SK-N-SH (cell line): ENCODE results near the gene KIR3DL3. TPM values are rescaled to one million over a fixed set of nuclear protein-coding genes. Genes with fewer than 3 reads are reported as not detected.

Experiments used
- CTCF ChIA-PET: fragments of 300-600, 350-600 bp; formaldehyde crosslinking; extraction: SDS; loops from one replicate; lab custom pipeline; 2021; lab: Yijun Ruan, JAX
- POLR2A ChIA-PET: fragments of 350-600 bp; sonication (Branson Sonifier 250); formaldehyde crosslinking; extraction: SDS; loops from one replicate; lab custom pipeline; 2020; ENCODE audit warnings: antibody characterized with exemption, inconsistent platforms; lab: Yijun Ruan, JAX
- DNase-seq: peaks from one replicate; pipeline ENCODE4 v3.0.0; 2012
- H2AFZ ChIP-seq: fragments of 200-600 bp; sonication (generic); 2 replicates; pipeline ENCODE4 v1.8.1; 2016; ENCODE audit warnings: antibody characterized with exemption, mild to moderate bottlenecking, low read depth
- H3F3A ChIP-seq: fragments of 200-600 bp; sonication (generic); replicated peaks from 2 replicates; pipeline ENCODE3; 2016; ENCODE audit warnings: antibody characterized with exemption, mild to moderate bottlenecking; ENCODE audit not compliant: insufficient read depth
- H3K27ac ChIP-seq, 2 experiments: fragments of 200-500 bp in 1 of 2; fragments of 200-600 bp in 1 of 2; sonication (Bioruptor generic) in 1 of 2; sonication (generic), shearing (Covaris generic) in 1 of 2; 2 replicates each; pipeline versions ENCODE4 v1.5.1 to v1.6.1; 2014 to 2016; ENCODE audit warnings: low read depth in 2 of 2, inconsistent platforms in 1 of 2, low read length in 1 of 2, mild to moderate bottlenecking in 1 of 2, mixed read lengths in 1 of 2
- H3K27me3 ChIP-seq: fragments of 200-600 bp; sonication (generic), shearing (Covaris generic); 2 replicates; pipeline ENCODE4 v1.6.1; 2016; ENCODE audit warnings: mixed run types; ENCODE audit not compliant: insufficient read depth
- H3K36me3 ChIP-seq, 2 experiments: fragments of 200-500 bp in 1 of 2; fragments of 200-600 bp in 1 of 2; sonication (Bioruptor generic) in 1 of 2; sonication (generic) in 1 of 2; replicated peaks in 1 of 2; 2 replicates each; pipeline versions ENCODE3 to v1.5.1; 2014 to 2016; ENCODE audit warnings: low read length in 1 of 2, mild to moderate bottlenecking in 1 of 2; ENCODE audit not compliant: insufficient read depth in 2 of 2, control insufficient read depth in 1 of 2
- H3K4me1 ChIP-seq, 2 experiments: fragments of 200-500 bp in 1 of 2; fragments of 200-600 bp in 1 of 2; sonication (Bioruptor generic) in 1 of 2; sonication (generic), shearing (Covaris generic) in 1 of 2; 2 replicates each; pipeline versions ENCODE4 v1.5.1 to v1.6.1; 2014 to 2016; ENCODE audit warnings: low read depth in 1 of 2, low read length in 1 of 2, mixed run types in 1 of 2; ENCODE audit not compliant: insufficient read depth in 2 of 2, control insufficient read depth in 1 of 2
- H3K4me2 ChIP-seq: fragments of 200-600 bp; sonication (generic), shearing (Covaris generic); 2 replicates; pipeline ENCODE4 v1.6.1; 2017; ENCODE audit warnings: mixed run types
- H3K4me3 ChIP-seq, 2 experiments: fragments of 200-500 bp in 1 of 2; fragments of 200-600 bp in 1 of 2; sonication (Bioruptor generic) in 1 of 2; sonication (generic), shearing (Covaris generic) in 1 of 2; 2 replicates each; pipeline versions ENCODE4 v1.5.1 to v1.8.1; 2014 to 2016; ENCODE audit warnings: low read depth in 2 of 2, inconsistent platforms in 1 of 2, low read length in 1 of 2, mild to moderate bottlenecking in 1 of 2, mixed read lengths in 1 of 2, moderate library complexity in 1 of 2
- H3K79me2 ChIP-seq: fragments of 200-600 bp; sonication (generic); 2 replicates; pipeline ENCODE4 v1.8.1; 2017; ENCODE audit warnings: mild to moderate bottlenecking; ENCODE audit not compliant: insufficient read depth
- H3K9ac ChIP-seq: fragments of 200-600 bp; sonication (generic); 2 replicates; pipeline ENCODE4 v1.6.1; 2017; ENCODE audit warnings: mixed run types
- H3K9me2 ChIP-seq: fragments of 200-600 bp; sonication (generic); 2 replicates; pipeline ENCODE4 v1.6.1; 2017; ENCODE audit warnings: mixed run types
- H3K9me3 ChIP-seq: fragments of 200-600 bp; sonication (generic); 2 replicates; pipeline ENCODE4 v1.6.1; 2017; ENCODE audit warnings: mixed run types, mild to moderate bottlenecking, moderate library complexity
- H4K20me1 ChIP-seq: fragments of 200-600 bp; sonication (generic); 2 replicates; pipeline ENCODE4 v1.6.1; 2017; ENCODE audit warnings: mild to moderate bottlenecking, mixed run types; ENCODE audit not compliant: insufficient read depth
- EZH2phosphoT487 ChIP-seq: fragments of 200-600 bp; sonication (generic); IDR thresholded peaks from 2 replicates; pipeline ENCODE4 v1.6.1; 2017; ENCODE audit warnings: low read depth, mixed run types, mild to moderate bottlenecking, antibody characterized with exemption, moderate library complexity, borderline replicate concordance
- FOXM1 ChIP-seq: IDR thresholded peaks from 2 replicates; pipeline ENCODE4 v1.4.0; 2012; ENCODE audit warnings: low read depth, mild to moderate bottlenecking
- GABPA ChIP-seq: IDR thresholded peaks from 2 replicates; pipeline ENCODE4 v1.4.0; 2012; ENCODE audit warnings: low read depth, mild to moderate bottlenecking
- MEF2A ChIP-seq: IDR thresholded peaks from 2 replicates; pipeline ENCODE4 v1.4.0; 2012; ENCODE audit warnings: low read depth, borderline replicate concordance
- NFIC ChIP-seq: IDR thresholded peaks from 2 replicates; pipeline ENCODE4 v1.4.0; 2012; ENCODE audit warnings: borderline replicate concordance
- NRF1 ChIP-seq: IDR thresholded peaks from 2 replicates; pipeline ENCODE4 v1.6.1; 2012; ENCODE audit warnings: low read depth, mild to moderate bottlenecking, low read length
- POLR2AphosphoS5 ChIP-seq: IDR thresholded peaks from 2 replicates; pipeline ENCODE4 v1.6.1; 2012; ENCODE audit warnings: low read depth, low read length
- RFX5 ChIP-seq: IDR thresholded peaks from 2 replicates; pipeline ENCODE4 v1.6.1; 2012; ENCODE audit warnings: mild to moderate bottlenecking, improper control_type of control experiment, low read length
- RXRA ChIP-seq: IDR thresholded peaks from 2 replicates; pipeline ENCODE4 v1.4.0; 2012; ENCODE audit warnings: low read depth, mild to moderate bottlenecking, borderline replicate concordance
- TAF1 ChIP-seq: IDR thresholded peaks from 2 replicates; pipeline ENCODE4 v1.6.1; 2012; ENCODE audit warnings: low read depth, mild to moderate bottlenecking, low read length, moderate library complexity, borderline replicate concordance
- TCF12 ChIP-seq: IDR thresholded peaks from 2 replicates; pipeline ENCODE4 v1.4.0; 2012
- YY1 ChIP-seq: IDR thresholded peaks from 2 replicates; pipeline ENCODE4 v1.4.0; 2012; ENCODE audit warnings: low read depth, mild to moderate bottlenecking
- WGBS: methylation state at CpG from one replicate; pipeline ENCODE4 v1.1.6; 2017; ENCODE audit warnings: low lambda C conversion rate; 5-methylcytosine and 5-hydroxymethylcytosine counted together
- polyA plus RNA-seq, 3 experiments: library from polyadenylated mRNA; depleted of rRNA; stranded (reverse); fragments of >200 nt; gene quantifications; 2 replicates each; pipeline ENCODE4 v1.2.3, GENCODE V29; 2012
- TF ChIP-seq, protein P1 (sequence below): IDR thresholded peaks from 2 replicates; pipeline ENCODE4 v1.4.0; 2012; ENCODE audit warnings: low read depth, borderline replicate concordance
- TF ChIP-seq, protein P2 (sequence below): IDR thresholded peaks from 2 replicates; pipeline ENCODE4 v1.4.0; 2012; ENCODE audit warnings: low read depth
- TF ChIP-seq, protein P3 (sequence below): IDR thresholded peaks from 2 replicates; pipeline ENCODE4 v1.4.0; 2012; ENCODE audit warnings: low read depth, borderline replicate concordance

The KIR3DL3 gene
- polyA plus RNA-seq, 1 of the 3 experiments (the other 2 are of a cell fraction), result not detected

DNA sequence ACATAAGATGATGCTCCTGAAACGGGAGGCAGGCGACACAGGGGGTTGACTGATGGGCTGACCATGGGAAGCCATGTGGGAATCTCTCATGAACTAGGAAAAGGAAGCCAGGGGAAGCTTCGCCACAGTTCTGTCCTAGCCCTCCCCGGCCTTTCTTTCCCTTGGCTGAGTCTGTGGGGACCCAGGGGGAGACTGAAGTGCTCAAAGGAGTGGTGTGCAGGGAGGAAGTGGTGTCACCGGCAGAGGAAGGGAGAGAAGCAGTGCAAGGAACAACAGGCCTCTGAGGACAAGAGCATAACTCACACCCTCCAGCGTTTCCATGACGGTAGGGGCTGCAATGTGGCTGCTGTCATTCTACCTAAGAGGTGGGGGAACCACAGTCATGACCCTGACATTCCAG lies 1.1 kb downstream of the KIR3DL3 start:
- Histone ChIP-seq H3K4me2 (no peak overlapping the region), H3K4me3 (no peak overlapping the region), H3K27ac (no peak overlapping the region), H4K20me1 (no peaks in the 10 kb centered on the region), H3F3A (no peaks in the 10 kb centered on the region), H3K79me2 (no peaks in the 10 kb centered on the region), H3K9me2 (no peaks in the 10 kb centered on the region), H2AFZ (no peak overlapping the region), H3K36me3 (no peaks in the 10 kb centered on the region)
- WGBS, result 8% methylated on average over 7 of the region's 7 CpGs
- POLR2A ChIA-PET, result no interaction called here
- DNase-seq, result no peak
- CTCF ChIA-PET, result no interaction called here
- TF ChIP-seq RXRA (no peak), GABPA (no peak), TCF12 (no peak), MEF2A (no peak), TAF1 (no peak), FOXM1 (no peak), POLR2AphosphoS5 (no peak), NRF1 (no peak), YY1 (no peak), EZH2phosphoT487 (no peak), RFX5 (no peak)
- TF ChIP-seq, protein P1, sequence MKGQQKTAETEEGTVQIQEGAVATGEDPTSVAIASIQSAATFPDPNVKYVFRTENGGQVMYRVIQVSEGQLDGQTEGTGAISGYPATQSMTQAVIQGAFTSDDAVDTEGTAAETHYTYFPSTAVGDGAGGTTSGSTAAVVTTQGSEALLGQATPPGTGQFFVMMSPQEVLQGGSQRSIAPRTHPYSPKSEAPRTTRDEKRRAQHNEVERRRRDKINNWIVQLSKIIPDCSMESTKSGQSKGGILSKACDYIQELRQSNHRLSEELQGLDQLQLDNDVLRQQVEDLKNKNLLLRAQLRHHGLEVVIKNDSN, result no peak
- TF ChIP-seq, protein P2, sequence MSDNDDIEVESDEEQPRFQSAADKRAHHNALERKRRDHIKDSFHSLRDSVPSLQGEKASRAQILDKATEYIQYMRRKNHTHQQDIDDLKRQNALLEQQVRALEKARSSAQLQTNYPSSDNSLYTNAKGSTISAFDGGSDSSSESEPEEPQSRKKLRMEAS, result no peak
- TF ChIP-seq, protein P3, sequence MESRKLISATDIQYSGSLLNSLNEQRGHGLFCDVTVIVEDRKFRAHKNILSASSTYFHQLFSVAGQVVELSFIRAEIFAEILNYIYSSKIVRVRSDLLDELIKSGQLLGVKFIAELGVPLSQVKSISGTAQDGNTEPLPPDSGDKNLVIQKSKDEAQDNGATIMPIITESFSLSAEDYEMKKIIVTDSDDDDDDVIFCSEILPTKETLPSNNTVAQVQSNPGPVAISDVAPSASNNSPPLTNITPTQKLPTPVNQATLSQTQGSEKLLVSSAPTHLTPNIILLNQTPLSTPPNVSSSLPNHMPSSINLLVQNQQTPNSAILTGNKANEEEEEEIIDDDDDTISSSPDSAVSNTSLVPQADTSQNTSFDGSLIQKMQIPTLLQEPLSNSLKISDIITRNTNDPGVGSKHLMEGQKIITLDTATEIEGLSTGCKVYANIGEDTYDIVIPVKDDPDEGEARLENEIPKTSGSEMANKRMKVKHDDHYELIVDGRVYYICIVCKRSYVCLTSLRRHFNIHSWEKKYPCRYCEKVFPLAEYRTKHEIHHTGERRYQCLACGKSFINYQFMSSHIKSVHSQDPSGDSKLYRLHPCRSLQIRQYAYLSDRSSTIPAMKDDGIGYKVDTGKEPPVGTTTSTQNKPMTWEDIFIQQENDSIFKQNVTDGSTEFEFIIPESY, result no peak
- TF ChIP-seq, all 33 proteins: peak for 0
- Histone ChIP-seq H3K27me3 (no peaks in the 10 kb centered on the region), H3K4me1 (no peaks in the 10 kb centered on the region), H3K9ac (no peak overlapping the region), H3K9me3 (no peaks in the 10 kb centered on the region)

DNA sequence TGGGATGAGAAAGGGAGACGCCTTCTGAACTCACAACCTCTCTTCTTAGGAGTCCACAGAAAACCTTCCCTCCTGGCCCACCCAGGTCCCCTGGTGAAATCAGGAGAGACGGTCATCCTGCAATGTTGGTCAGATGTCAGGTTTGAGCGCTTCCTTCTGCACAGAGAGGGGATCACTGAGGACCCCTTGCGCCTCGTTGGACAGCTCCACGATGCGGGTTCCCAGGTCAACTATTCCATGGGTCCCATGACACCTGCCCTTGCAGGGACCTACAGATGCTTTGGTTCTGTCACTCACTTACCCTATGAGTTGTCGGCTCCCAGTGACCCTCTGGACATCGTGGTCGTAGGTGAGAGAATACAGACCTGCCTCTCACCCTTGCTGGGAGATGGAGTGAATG lies 3.3 kb downstream of the KIR3DL3 start:
- 1% methylated on average over 10 of the region's 10 CpGs for WGBS
- no peaks in the 10 kb centered on the region for H3F3A ChIP-seq

More for the DNA sequence above, 3.3 kb downstream of the KIR3DL3 start:
- Histone ChIP-seq H3K27me3 (no peaks in the 10 kb centered on the region), H3K9me3 (no peaks in the 10 kb centered on the region), H3K4me1 (no peaks in the 10 kb centered on the region), H4K20me1 (no peaks in the 10 kb centered on the region), H3K36me3 (no peaks in the 10 kb centered on the region), H3K27ac (no peak overlapping the region), H3K4me2 (no peak overlapping the region), H2AFZ (no peak overlapping the region), H3K9ac (no peak overlapping the region), H3K9me2 (no peaks in the 10 kb centered on the region), H3K4me3 (no peak overlapping the region), H3K79me2 (no peaks in the 10 kb centered on the region)
- ChIA-PET POLR2A (no interaction called here), CTCF (no interaction called here)
- no peak for TF ChIP-seq NFIC
- DNase-seq, result no peak
